RWPE2 (cell line): ENCODE data around the gene C19orf81.

Experiments
- ATAC-seq: fragments of 200-7000 bp; cut with Tn5 transposase; 3 replicates; pipeline ENCODE4 v1.9.1; 2021; ENCODE audit warnings: low read depth
- DNase-seq: peaks from one replicate; pipeline ENCODE4 v3.0.0-alpha.2; 2020; ENCODE audit warnings: low spot score
- H3K27ac ChIP-seq: fragments of 450-650 bp; 2 replicates; pipeline ENCODE4 v1.5.1; 2017; ENCODE audit warnings: mild to moderate bottlenecking; ENCODE audit not compliant: poor library complexity, severe bottlenecking
- H3K27me3 ChIP-seq: fragments of 250-450 bp; sonication (Bioruptor Pico); 2 replicates; pipeline ENCODE4 v1.5.1; 2021; ENCODE audit warnings: mild to moderate bottlenecking, moderate library complexity; ENCODE audit not compliant: insufficient read depth, poor library complexity, severe bottlenecking
- H3K36me3 ChIP-seq: fragments of 250-450 bp; sonication (Bioruptor Pico); 2 replicates; pipeline ENCODE4 v1.5.1; 2020; ENCODE audit warnings: low read depth, mild to moderate bottlenecking, moderate library complexity
- H3K4me1 ChIP-seq: fragments of 250-450 bp; sonication (Bioruptor Pico); 2 replicates; pipeline ENCODE4 v1.5.1; 2021; ENCODE audit warnings: mild to moderate bottlenecking, moderate library complexity; ENCODE audit not compliant: insufficient read depth, poor library complexity, severe bottlenecking
- H3K4me3 ChIP-seq: fragments of 250-450 bp; sonication (Bioruptor Pico); 2 replicates; pipeline ENCODE4 v1.5.1; 2021; ENCODE audit warnings: mild to moderate bottlenecking, moderate library complexity; ENCODE audit not compliant: severe bottlenecking
- H3K9me3 ChIP-seq: fragments of 250-450 bp; sonication (Bioruptor Pico); 2 replicates; pipeline ENCODE4 v1.5.1; 2021; ENCODE audit warnings: mild to moderate bottlenecking, moderate library complexity; ENCODE audit not compliant: severe bottlenecking
- CTCF ChIP-seq: fragments of 450-650 bp; IDR thresholded peaks from one replicate; pipeline ENCODE4 v1.5.1; 2017; ENCODE audit warnings: mild to moderate bottlenecking, moderate library complexity; ENCODE audit not compliant: poor library complexity, severe bottlenecking

C19orf81 gene

GRCh38 chr19:50652722-50653121, 3.5 kb downstream of the C19orf81 start:
- no peak overlapping the region for H3K4me3 ChIP-seq
- H3K27ac ChIP-seq, result no peak overlapping the region
- DNase-seq (no peak), ATAC-seq (no peak)
- no peak for TF ChIP-seq CTCF
- H3K27me3 ChIP-seq, result no peaks in the 10 kb centered on the region
- no peaks in the 10 kb centered on the region for H3K36me3 ChIP-seq
- H3K4me1 ChIP-seq, result no peaks in the 10 kb centered on the region
- no peaks in the 10 kb centered on the region for H3K9me3 ChIP-seq

GRCh38 chr19:50654882-50655281, 5.6 kb downstream of the C19orf81 start:
- ATAC-seq (no peak), DNase-seq (no peak)
- TF ChIP-seq CTCF, result no peak
- H3K27ac ChIP-seq, result no peak overlapping the region
- no peaks in the 10 kb centered on the region for H3K9me3 ChIP-seq
- no peaks in the 10 kb centered on the region for H3K4me1 ChIP-seq
- H3K4me3 ChIP-seq, result no peak overlapping the region
- no peaks in the 10 kb centered on the region for H3K36me3 ChIP-seq
- no peaks in the 10 kb centered on the region for H3K27me3 ChIP-seq

- Histone ChIP-seq H3K4me3 (no peak overlapping the region), H3K9me3 (no peaks in the 10 kb centered on the region), H3K27me3 (peaks cover 20% of the 10 kb centered on the region), H3K27ac (no peak overlapping the region), H3K36me3 (no peaks in the 10 kb centered on the region), H3K4me1 (no peaks in the 10 kb centered on the region)
- no peak for DNase-seq
- no peak for TF ChIP-seq CTCF
- no peak for ATAC-seq
Observed at GRCh38 chr19:50657222-50657669, 8.0 kb downstream of the C19orf81 start.

GRCh38 chr19:50657712-50658440, 8.6 kb downstream of the C19orf81 start:
- TF ChIP-seq CTCF, result no peak
- peak; percentile 94 for ATAC-seq
- H3K36me3 ChIP-seq, result no peaks in the 10 kb centered on the region
- H3K4me1 ChIP-seq, result no peaks in the 10 kb centered on the region
- peak; percentile 98 for DNase-seq
- H3K27ac ChIP-seq, result no peak overlapping the region
- H3K27me3 ChIP-seq, result peaks cover 22% of the 10 kb centered on the region
- H3K9me3 ChIP-seq, result no peaks in the 10 kb centered on the region
- H3K4me3 ChIP-seq, result peak overlapping the region; percentile 36
